ENCODE measurements around the gene SLC35E1.

The SLC35E1 gene

GRCh38 chr19:16572332-16573211, at the start of gene SLC35E1:
SLC35E1 (minus strand) TSS chr19:16572415; CDS start chr19:16572364, 51 bp downstream.
- peak; percentile 97 for ATAC-seq

GRCh38 chr19:16621165-16621800, 49.1 kb upstream of the SLC35E1 start:
- no peak for ATAC-seq

More at GRCh38 chr19:16572332-16573211, at the start of gene SLC35E1:
- DNase-seq, result peak; percentile 94

GRCh38 chr19:16620584-16620983, 48.4 kb upstream of the SLC35E1 start:
- ATAC-seq, result no peak
- DNase-seq, result no peak

More at GRCh38 chr19:16621165-16621800, 49.1 kb upstream of the SLC35E1 start:
- no peak for DNase-seq

GRCh38 chr19:16620018-16620417, 47.8 kb upstream of the SLC35E1 start:
- DNase-seq (no peak), ATAC-seq (no peak)

- DNase-seq (no peak), ATAC-seq (no peak)
These were observed 47.2 kb upstream of the SLC35E1 start for GRCh38 chr19:16619457-16619856.

- ATAC-seq (no peak), DNase-seq (no peak)
These were observed 46.0 kb upstream of the SLC35E1 start for GRCh38 chr19:16618248-16618647.

- DNase-seq (no peak), ATAC-seq (no peak)
These were observed 43.6 kb upstream of the SLC35E1 start for GRCh38 chr19:16615808-16616207.

GRCh38 chr19:16614941-16615340, 42.7 kb upstream of the SLC35E1 start:
- ATAC-seq, result no peak

GRCh38 chr19:16613841-16614240, 41.6 kb upstream of the SLC35E1 start:
- DNase-seq (no peak), ATAC-seq (no peak)

More at GRCh38 chr19:16614941-16615340, 42.7 kb upstream of the SLC35E1 start:
- DNase-seq, result no peak

- no peak for DNase-seq
- ATAC-seq, result no peak
These were observed 40.4 kb upstream of the SLC35E1 start for GRCh38 chr19:16612636-16613035.

GRCh38 chr19:16611121-16611520, 38.9 kb upstream of the SLC35E1 start:
- DNase-seq, result no peak
- ATAC-seq, result no peak

- no peak for DNase-seq
- no peak for ATAC-seq
These were observed 37.4 kb upstream of the SLC35E1 start for GRCh38 chr19:16609511-16610200.

- ATAC-seq, result peak; percentile 70
These were observed 36.1 kb upstream of the SLC35E1 start for GRCh38 chr19:16608290-16608739.

GRCh38 chr19:16607819-16608218, 35.6 kb upstream of the SLC35E1 start:
- no peak for ATAC-seq
- DNase-seq, result no peak

More at GRCh38 chr19:16608290-16608739, 36.1 kb upstream of the SLC35E1 start:
- DNase-seq, result no peak

GRCh38 chr19:16605553-16605994, 33.4 kb upstream of the SLC35E1 start:
- no peak for ATAC-seq
- no peak for DNase-seq

GRCh38 chr19:16605115-16605514, 32.9 kb upstream of the SLC35E1 start:
- DNase-seq (no peak), ATAC-seq (no peak)

- no peak for ATAC-seq
- DNase-seq, result no peak
These were observed 32.4 kb upstream of the SLC35E1 start for GRCh38 chr19:16604615-16605014.

GRCh38 chr19:16603090-16603489, 30.9 kb upstream of the SLC35E1 start:
- ATAC-seq, result no peak
- no peak for DNase-seq

GRCh38 chr19:16601378-16602052, 29.3 kb upstream of the SLC35E1 start:
- no peak for ATAC-seq

GRCh38 chr19:16600824-16601223, 28.6 kb upstream of the SLC35E1 start:
- ATAC-seq, result no peak

More at GRCh38 chr19:16601378-16602052, 29.3 kb upstream of the SLC35E1 start:
- no peak for DNase-seq

GRCh38 chr19:16599655-16600346, 27.6 kb upstream of the SLC35E1 start:
- DNase-seq (no peak), ATAC-seq (no peak)

More at GRCh38 chr19:16600824-16601223, 28.6 kb upstream of the SLC35E1 start:
- DNase-seq, result no peak
